OCI-LY1 (cell line): ENCODE results near the gene DDX10.

Experiments used
- H2AFZ ChIP-seq: fragments of 200-600 bp; sonication (generic), shearing (Covaris generic); 2 replicates; pipeline ENCODE4 v1.6.0; 2014; ENCODE audit warnings: antibody characterized with exemption, mild to moderate bottlenecking, low read length
- H3F3A ChIP-seq: fragments of 200-600 bp; sonication (generic), shearing (Covaris generic); 2 replicates; pipeline ENCODE4 v1.6.0; 2014; ENCODE audit warnings: mild to moderate bottlenecking, antibody characterized with exemption, low read length, moderate library complexity; ENCODE audit not compliant: insufficient read depth
- H3K27ac ChIP-seq: fragments of 200-600 bp; sonication (generic); 2 replicates; pipeline ENCODE4 v1.5.1; 2014; ENCODE audit warnings: low read length, mixed run types, mild to moderate bottlenecking, low read depth; ENCODE audit not compliant: poor library complexity, severe bottlenecking
- H3K27me3 ChIP-seq: fragments of 200-600 bp; sonication (generic); 2 replicates; pipeline ENCODE4 v1.6.0; 2014; ENCODE audit warnings: antibody characterized with exemption, mild to moderate bottlenecking, low read length, moderate library complexity; ENCODE audit not compliant: insufficient read depth
- H3K36me3 ChIP-seq: fragments of 200-600 bp; sonication (generic); 2 replicates; pipeline ENCODE4 v1.6.1; 2014; ENCODE audit warnings: mild to moderate bottlenecking, antibody characterized with exemption, low read length, moderate library complexity, mixed read lengths; ENCODE audit not compliant: insufficient read depth
- H3K4me1 ChIP-seq: fragments of 200-600 bp; sonication (generic); 2 replicates; pipeline ENCODE4 v1.5.1; 2014; ENCODE audit warnings: mild to moderate bottlenecking, low read length, moderate library complexity; ENCODE audit not compliant: insufficient read depth, severe bottlenecking
- H3K4me2 ChIP-seq: fragments of 200-600 bp; sonication (generic), shearing (Covaris generic); 2 replicates; pipeline ENCODE4 v1.6.1; 2014; ENCODE audit warnings: low read length
- H3K4me3 ChIP-seq: fragments of 200-600 bp; sonication (generic); 2 replicates; pipeline ENCODE4 v1.5.1; 2014; ENCODE audit warnings: low read length, low read depth, mild to moderate bottlenecking, mixed read lengths; ENCODE audit not compliant: poor library complexity, severe bottlenecking
- H3K79me2 ChIP-seq: fragments of 200-600 bp; shearing (Covaris generic); 2 replicates; pipeline ENCODE4 v1.6.1; 2016; ENCODE audit warnings: mixed run types, low read length, mixed read lengths; ENCODE audit not compliant: insufficient read depth
- H3K9ac ChIP-seq: fragments of 200-600 bp; sonication (generic), shearing (Covaris generic); 2 replicates; pipeline ENCODE4 v1.6.1; 2014; ENCODE audit warnings: mild to moderate bottlenecking, low read length, mixed read lengths
- H3K9me2 ChIP-seq: fragments of 200-600 bp; sonication (generic), shearing (Covaris generic); 2 replicates; pipeline ENCODE4 v1.6.1; 2014; ENCODE audit warnings: low read depth, mild to moderate bottlenecking, low read length, mixed read lengths
- H3K9me3 ChIP-seq: fragments of 200-600 bp; shearing (Covaris generic); 2 replicates; pipeline ENCODE4 v1.6.1; 2014; ENCODE audit warnings: low read length, mixed read lengths
- H4K20me1 ChIP-seq: fragments of 200-600 bp; sonication (generic), shearing (Covaris generic); 2 replicates; pipeline ENCODE4 v1.6.0; 2016; ENCODE audit warnings: mild to moderate bottlenecking, low read length; ENCODE audit not compliant: insufficient read depth
- CTCF ChIP-seq: fragments of 200-600 bp; sonication (generic), shearing (Covaris generic); IDR thresholded peaks from 2 replicates; pipeline ENCODE4 v1.5.1; 2017; ENCODE audit warnings: mild to moderate bottlenecking, antibody characterized with exemption, low read length, moderate library complexity, mixed read lengths
- EZH2 ChIP-seq: fragments of 200-600 bp; sonication (generic), shearing (Covaris generic); IDR thresholded peaks from 2 replicates; pipeline ENCODE4 v1.8.0; 2017; ENCODE audit warnings: borderline replicate concordance, mixed run types, mild to moderate bottlenecking, antibody characterized with exemption, low read length, moderate library complexity, mixed read lengths

Gene DDX10

GRCh38 chr11:108835624-108836023, 170.8 kb downstream of the DDX10 start:
- Histone ChIP-seq H3K27ac (no peak overlapping the region), H3K4me1 (no peaks in the 10 kb centered on the region), H4K20me1 (no peaks in the 10 kb centered on the region), H3F3A (no peaks in the 10 kb centered on the region), H3K9ac (no peak overlapping the region), H3K27me3 (no peaks in the 10 kb centered on the region), H3K36me3 (peaks cover 24% of the 10 kb centered on the region; the same call in 1 of the 2 replicates), H3K4me3 (no peak overlapping the region), H3K4me2 (no peak overlapping the region), H3K79me2 (0 out of 2 replicates have a peak, but pooled peaks cover 2% of the 10 kb centered on the region), H3K9me2 (no peaks in the 10 kb centered on the region), H3K9me3 (no peaks in the 10 kb centered on the region), H2AFZ (no peak overlapping the region)
- TF ChIP-seq EZH2 = no peak
- TF ChIP-seq CTCF = no peak

- Histone ChIP-seq H3K9me3 (no peaks in the 10 kb centered on the region), H3K79me2 (no peaks in the 10 kb centered on the region), H4K20me1 (no peaks in the 10 kb centered on the region), H2AFZ (no peak overlapping the region), H3F3A (no peaks in the 10 kb centered on the region), H3K27me3 (no peaks in the 10 kb centered on the region), H3K4me2 (no peak overlapping the region), H3K27ac (no peak overlapping the region), H3K9me2 (no peaks in the 10 kb centered on the region), H3K4me3 (no peak overlapping the region), H3K9ac (no peak overlapping the region), H3K4me1 (no peaks in the 10 kb centered on the region), H3K36me3 (peaks cover 32% of the 10 kb centered on the region; the same call in 1 of the 2 replicates)
- no peak for TF ChIP-seq EZH2
- no peak for TF ChIP-seq CTCF
Observed at GRCh38 chr11:108836541-108836940, 171.7 kb downstream of the DDX10 start.

- Histone ChIP-seq H3F3A (no peaks in the 10 kb centered on the region), H3K9me2 (no peaks in the 10 kb centered on the region), H3K79me2 (no peaks in the 10 kb centered on the region), H3K4me3 (no peak overlapping the region), H3K4me2 (no peak overlapping the region), H3K36me3 (peaks cover 34% of the 10 kb centered on the region; the same call in 1 of the 2 replicates), H3K9me3 (no peaks in the 10 kb centered on the region), H4K20me1 (no peaks in the 10 kb centered on the region), H3K4me1 (no peaks in the 10 kb centered on the region), H3K27me3 (no peaks in the 10 kb centered on the region), H2AFZ (no peak overlapping the region), H3K27ac (no peak overlapping the region), H3K9ac (no peak overlapping the region)
- TF ChIP-seq EZH2 (no peak), CTCF (no peak)
Observed at GRCh38 chr11:108838102-108838791, 173.4 kb downstream of the DDX10 start.
